Astrocyte (in vitro differentiated cells and primary cell): Measurements from ENCODE around the gene RNGTT. TPM values are rescaled to one million over a fixed set of nuclear protein-coding genes. Genes with fewer than 3 reads are reported as not detected.

ENCODE experiments used
- DNase-seq: peaks from one replicate; pipeline ENCODE4 v3.0.0-alpha.2; 2010; ENCODE audit warnings: low read depth
- FAIRE-seq: peaks from 2 replicates; lab custom pipeline; 2011; peaks lifted over from hg19 to GRCh38; lab: Jason Lieb, UNC
- H2AFZ ChIP-seq: 2 replicates; pipeline ENCODE4 v1.6.0; 2012; ENCODE audit warnings: low read depth, low read length, inconsistent platforms
- H3K27ac ChIP-seq: 2 replicates; pipeline ENCODE4 v1.5.1; 2011; ENCODE audit warnings: low read depth, low read length, inconsistent platforms
- H3K27me3 ChIP-seq: 2 replicates; pipeline ENCODE4 v1.6.0; 2011; ENCODE audit warnings: low read length, inconsistent platforms; ENCODE audit not compliant: insufficient read depth
- H3K36me3 ChIP-seq: 2 replicates; pipeline ENCODE4 v1.5.1; 2011; ENCODE audit warnings: low read length, inconsistent platforms; ENCODE audit not compliant: insufficient read depth
- H3K4me1 ChIP-seq: 2 replicates; pipeline ENCODE4 v1.5.1; 2011; ENCODE audit warnings: low read length, inconsistent platforms; ENCODE audit not compliant: insufficient read depth
- H3K4me2 ChIP-seq: 2 replicates; pipeline ENCODE4 v1.6.0; 2012; ENCODE audit warnings: low read length, inconsistent platforms
- H3K4me3 ChIP-seq: 2 replicates; pipeline ENCODE4 v1.5.1; 2011; ENCODE audit warnings: low read depth, mild to moderate bottlenecking, low read length, inconsistent platforms; ENCODE audit not compliant: insufficient read depth
- H3K79me2 ChIP-seq: 2 replicates; pipeline ENCODE4 v1.6.0; 2012; ENCODE audit warnings: mild to moderate bottlenecking, low read length, inconsistent platforms; ENCODE audit not compliant: insufficient read depth
- H3K9ac ChIP-seq: 2 replicates; pipeline ENCODE4 v1.6.0; 2012; ENCODE audit warnings: mild to moderate bottlenecking, low read length, inconsistent platforms
- H3K9me3 ChIP-seq: 2 replicates; pipeline ENCODE4 v1.5.1; 2012; ENCODE audit warnings: low read depth, mild to moderate bottlenecking, low read length, inconsistent platforms; ENCODE audit not compliant: insufficient read depth
- H4K20me1 ChIP-seq: 2 replicates; pipeline ENCODE4 v1.6.0; 2012; ENCODE audit warnings: low read length, inconsistent platforms; ENCODE audit not compliant: insufficient read depth
- H3K27ac Mint-ChIP-seq: one replicate; pipeline ENCODE4 v1.8.0; 2021; ENCODE audit warnings: mild to moderate bottlenecking, mixed read lengths; ENCODE audit not compliant: unreplicated experiment
- H3K27me3 Mint-ChIP-seq: one replicate; pipeline ENCODE4 v1.8.0; 2021; ENCODE audit warnings: low read depth, mixed read lengths; ENCODE audit not compliant: unreplicated experiment
- H3K36me3 Mint-ChIP-seq: one replicate; pipeline ENCODE4 v1.8.0; 2021; ENCODE audit warnings: low read depth, mixed read lengths; ENCODE audit not compliant: unreplicated experiment
- H3K4me1 Mint-ChIP-seq: one replicate; pipeline ENCODE4 v1.8.0; 2021; ENCODE audit warnings: low read depth, mixed read lengths; ENCODE audit not compliant: unreplicated experiment
- H3K4me3 Mint-ChIP-seq: one replicate; pipeline ENCODE4 v1.8.0; 2021; ENCODE audit warnings: mild to moderate bottlenecking, moderate library complexity, mixed read lengths; ENCODE audit not compliant: unreplicated experiment
- H3K9me3 Mint-ChIP-seq: one replicate; pipeline ENCODE4 v1.8.0; 2021; ENCODE audit warnings: mild to moderate bottlenecking, mixed read lengths; ENCODE audit not compliant: unreplicated experiment
- EZH2 ChIP-seq: IDR thresholded peaks from 2 replicates; pipeline ENCODE4 v1.6.1; 2012; ENCODE audit warnings: mild to moderate bottlenecking, low read length, inconsistent platforms; ENCODE audit not compliant: insufficient read depth
- total RNA-seq: library from RNA; stranded (reverse); gene quantifications from 2 replicates; pipeline ENCODE4 v1.2.1, GENCODE V29; 2021
- TF ChIP-seq, protein P1 (sequence below): IDR thresholded peaks from 2 replicates; pipeline ENCODE4 v1.5.1; 2011; ENCODE audit warnings: low read depth, mild to moderate bottlenecking, inconsistent platforms, low read length, moderate library complexity; ENCODE audit not compliant: insufficient read depth

RNGTT gene
- total RNA-seq, 1 donor from 2014 or later = 16.0 TPM

DNA sequence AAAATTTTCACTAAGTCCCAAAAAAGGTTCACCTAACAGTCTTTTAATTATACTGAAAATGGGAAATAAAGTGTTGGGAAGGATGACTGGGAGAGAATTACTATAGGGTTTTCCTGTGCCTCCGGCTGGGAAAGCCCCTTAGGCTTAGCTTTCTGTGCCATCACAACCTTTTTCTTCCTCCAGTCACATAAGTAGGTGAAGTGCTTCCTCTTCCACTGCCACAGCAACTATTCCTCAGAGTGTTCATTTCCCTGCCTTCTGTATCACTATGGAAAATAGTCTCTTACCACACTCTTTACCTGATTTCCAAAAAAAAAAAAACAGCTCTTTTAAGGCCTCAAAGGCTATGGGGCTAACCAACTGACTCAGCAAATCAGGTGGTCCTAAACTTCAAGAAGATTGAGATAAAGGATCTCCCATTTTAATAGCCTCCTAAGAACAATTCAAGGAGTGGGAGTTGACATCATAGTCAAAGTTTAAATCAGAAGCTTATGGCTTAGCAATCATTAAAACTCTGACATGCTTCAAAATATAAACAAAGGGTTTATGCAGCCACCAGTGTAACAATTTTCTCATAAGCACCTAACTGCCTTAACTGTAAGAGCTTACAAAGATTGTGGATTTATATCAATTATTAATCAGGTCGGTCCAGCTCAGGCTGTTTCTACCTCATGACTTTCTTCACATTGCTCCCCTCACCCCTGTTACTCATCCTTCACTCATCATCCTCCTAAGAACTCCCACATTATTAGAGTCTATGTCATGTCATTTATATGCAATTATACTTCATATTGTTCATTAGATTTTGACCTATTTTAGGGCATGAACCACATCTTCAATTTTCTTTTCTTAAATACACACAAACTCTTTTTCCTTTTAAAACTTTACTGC, 95.3 kb downstream of the RNGTT start:
- Mint-ChIP-seq H3K9me3 (no peaks in the 10 kb centered on the region), H3K27me3 (no peaks in the 10 kb centered on the region), H3K36me3 (no peaks in the 10 kb centered on the region), H3K27ac (peak overlapping the region; percentile 36), H3K4me3 (no peak overlapping the region), H3K4me1 (peaks cover 16% of the 10 kb centered on the region)
- DNase-seq (peak; percentile 59), FAIRE-seq (peak; percentile 29)
- H3K36me3 ChIP-seq = no peaks in the 10 kb centered on the region
- H3K4me3 ChIP-seq = no peak overlapping the region
- H3K9ac ChIP-seq = peak overlapping the region; percentile 24
- H2AFZ ChIP-seq = no peak overlapping the region
- peak overlapping the region; percentile 57 for H3K27ac ChIP-seq
- H3K79me2 ChIP-seq = no peaks in the 10 kb centered on the region
- no peaks in the 10 kb centered on the region for H4K20me1 ChIP-seq
- H3K4me1 ChIP-seq = peaks cover 19% of the 10 kb centered on the region
- peak overlapping the region; percentile 50 for H3K4me2 ChIP-seq
- no peaks in the 10 kb centered on the region for H3K9me3 ChIP-seq
- no peaks in the 10 kb centered on the region for H3K27me3 ChIP-seq
- TF ChIP-seq, protein P1, sequence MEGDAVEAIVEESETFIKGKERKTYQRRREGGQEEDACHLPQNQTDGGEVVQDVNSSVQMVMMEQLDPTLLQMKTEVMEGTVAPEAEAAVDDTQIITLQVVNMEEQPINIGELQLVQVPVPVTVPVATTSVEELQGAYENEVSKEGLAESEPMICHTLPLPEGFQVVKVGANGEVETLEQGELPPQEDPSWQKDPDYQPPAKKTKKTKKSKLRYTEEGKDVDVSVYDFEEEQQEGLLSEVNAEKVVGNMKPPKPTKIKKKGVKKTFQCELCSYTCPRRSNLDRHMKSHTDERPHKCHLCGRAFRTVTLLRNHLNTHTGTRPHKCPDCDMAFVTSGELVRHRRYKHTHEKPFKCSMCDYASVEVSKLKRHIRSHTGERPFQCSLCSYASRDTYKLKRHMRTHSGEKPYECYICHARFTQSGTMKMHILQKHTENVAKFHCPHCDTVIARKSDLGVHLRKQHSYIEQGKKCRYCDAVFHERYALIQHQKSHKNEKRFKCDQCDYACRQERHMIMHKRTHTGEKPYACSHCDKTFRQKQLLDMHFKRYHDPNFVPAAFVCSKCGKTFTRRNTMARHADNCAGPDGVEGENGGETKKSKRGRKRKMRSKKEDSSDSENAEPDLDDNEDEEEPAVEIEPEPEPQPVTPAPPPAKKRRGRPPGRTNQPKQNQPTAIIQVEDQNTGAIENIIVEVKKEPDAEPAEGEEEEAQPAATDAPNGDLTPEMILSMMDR = no peak
- TF ChIP-seq EZH2 = no peak

DNA sequence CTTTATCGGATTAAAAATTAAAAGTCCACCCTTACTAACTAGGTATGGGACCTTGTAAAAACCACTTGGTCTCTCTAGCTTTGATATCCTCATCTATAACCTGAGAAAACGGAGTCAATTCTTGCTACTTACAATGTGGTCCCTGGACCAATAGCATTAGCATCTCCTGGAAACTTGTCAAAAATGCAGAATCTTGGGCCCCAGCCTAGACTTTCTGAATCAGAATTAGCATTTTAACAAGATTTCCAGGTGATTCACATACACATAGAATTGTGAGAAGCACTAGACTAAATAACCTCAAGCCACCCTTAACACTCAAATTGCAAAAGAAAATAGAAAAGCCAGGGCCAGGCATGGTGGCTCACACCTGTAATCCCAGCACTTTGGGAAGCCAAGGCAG, 96.6 kb downstream of the RNGTT start:
- no peaks in the 10 kb centered on the region for H4K20me1 ChIP-seq
- Mint-ChIP-seq H3K9me3 (no peaks in the 10 kb centered on the region), H3K27me3 (no peaks in the 10 kb centered on the region), H3K27ac (no peak overlapping the region), H3K4me3 (no peak overlapping the region), H3K36me3 (peaks cover 4% of the 10 kb centered on the region), H3K4me1 (peaks cover 16% of the 10 kb centered on the region)
- no peak overlapping the region for H3K9ac ChIP-seq
- no peak overlapping the region for H3K4me2 ChIP-seq
- TF ChIP-seq, protein P1 = no peak
- no peak for TF ChIP-seq EZH2
- no peak overlapping the region for H2AFZ ChIP-seq
- H3K4me3 ChIP-seq = no peak overlapping the region
- no peak overlapping the region for H3K27ac ChIP-seq
- peak; percentile 73 for DNase-seq
- no peaks in the 10 kb centered on the region for H3K9me3 ChIP-seq
- no peaks in the 10 kb centered on the region for H3K79me2 ChIP-seq
- H3K4me1 ChIP-seq = peaks cover 19% of the 10 kb centered on the region
- FAIRE-seq = peak; percentile 26
- H3K27me3 ChIP-seq = no peaks in the 10 kb centered on the region
- H3K36me3 ChIP-seq = no peaks in the 10 kb centered on the region

DNA sequence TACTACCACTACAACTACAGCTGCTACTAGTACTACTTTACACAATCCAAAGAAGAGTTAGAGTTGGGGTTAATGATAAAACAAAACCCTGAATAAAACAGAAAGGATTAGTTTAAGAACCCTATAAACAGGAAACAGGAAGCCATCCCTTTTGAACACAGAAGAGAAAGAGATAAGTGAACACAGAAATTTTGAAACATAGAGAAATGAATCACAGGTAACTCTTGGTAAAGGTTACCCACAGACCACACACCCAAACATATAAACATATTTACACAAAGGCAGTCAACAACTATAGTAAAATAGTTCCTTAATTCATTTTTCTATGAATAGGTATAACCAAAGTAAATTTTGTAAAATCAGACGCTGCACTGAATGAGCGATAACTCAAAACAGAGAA, 98.1 kb downstream of the RNGTT start:
- Histone ChIP-seq H3K27ac (no peak overlapping the region), H3K4me3 (no peak overlapping the region), H2AFZ (no peak overlapping the region), H3K4me1 (peaks cover 19% of the 10 kb centered on the region), H3K9ac (no peak overlapping the region), H3K36me3 (no peaks in the 10 kb centered on the region), H4K20me1 (no peaks in the 10 kb centered on the region), H3K79me2 (no peaks in the 10 kb centered on the region), H3K27me3 (no peaks in the 10 kb centered on the region), H3K4me2 (no peak overlapping the region), H3K9me3 (no peaks in the 10 kb centered on the region)
- FAIRE-seq = no peak
- peaks cover 4% of the 10 kb centered on the region for H3K36me3 Mint-ChIP-seq
- no peak overlapping the region for H3K4me3 Mint-ChIP-seq
- H3K4me1 Mint-ChIP-seq = peaks cover 16% of the 10 kb centered on the region
- DNase-seq = no peak
- H3K27ac Mint-ChIP-seq = no peak overlapping the region
- no peaks in the 10 kb centered on the region for H3K9me3 Mint-ChIP-seq
- H3K27me3 Mint-ChIP-seq = no peaks in the 10 kb centered on the region
- TF ChIP-seq EZH2 = no peak
- TF ChIP-seq, protein P1 = no peak
